Esophagus muscularis mucosa (tissue), 3 donors: Measurements from ENCODE around the gene CFAP57.

Experiments
- POLR2A ChIP-seq: fragments of 450-650 bp; IDR thresholded peaks from one replicate; pipeline ENCODE4 v1.6.1; 2017; ENCODE audit warnings: antibody characterized with exemption, moderate library complexity, mild to moderate bottlenecking, low read depth
- POLR2AphosphoS5 ChIP-seq, 2 donors: sonication (generic); formaldehyde crosslinking; IDR thresholded peaks; one replicate each; pipeline ENCODE4 v1.6.1; 2017; ENCODE audit warnings: antibody characterized with exemption in 2 of 2
- TF ChIP-seq, protein P1 (sequence below), 3 experiments: fragments of 200-600 bp in 2 of 3; fragments of 450-650 bp in 1 of 3; sonication (generic) in 2 of 3; IDR thresholded peaks; one replicate each; pipeline ENCODE4 v1.5.1; 2017 to 2019; ENCODE audit warnings: antibody characterized with exemption in 3 of 3, mild to moderate bottlenecking in 2 of 3, moderate library complexity in 1 of 3

DNA sequence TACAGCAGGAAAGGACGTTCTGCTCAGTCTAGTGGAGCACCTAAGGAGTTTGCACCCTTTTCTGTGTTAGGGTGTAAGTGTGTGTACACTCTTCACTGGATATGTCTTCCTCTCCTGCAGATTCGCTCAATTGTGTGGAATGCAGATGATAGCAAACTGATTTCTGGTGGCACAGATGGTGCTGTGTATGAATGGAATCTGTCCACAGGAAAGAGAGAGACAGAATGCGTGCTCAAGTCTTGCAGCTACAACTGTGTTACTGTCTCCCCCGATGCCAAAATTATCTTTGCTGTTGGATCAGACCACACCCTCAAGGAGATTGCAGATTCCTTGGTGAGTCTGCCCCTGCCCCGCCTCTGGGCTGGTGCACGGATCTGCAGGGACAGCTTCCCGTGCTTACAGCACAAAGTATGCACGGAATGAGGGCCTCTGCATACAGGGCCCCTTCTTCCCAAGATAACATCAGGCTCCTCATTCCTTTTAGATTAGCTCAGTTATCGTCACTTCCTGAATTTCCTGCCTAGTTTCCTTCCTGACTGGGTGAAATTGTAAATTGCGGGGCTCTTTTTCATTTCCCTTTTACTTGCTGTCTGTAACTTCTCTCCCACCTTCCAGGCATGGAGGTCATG lies 34.6 kb downstream of the CFAP57 start:
- TF ChIP-seq, protein P1, sequence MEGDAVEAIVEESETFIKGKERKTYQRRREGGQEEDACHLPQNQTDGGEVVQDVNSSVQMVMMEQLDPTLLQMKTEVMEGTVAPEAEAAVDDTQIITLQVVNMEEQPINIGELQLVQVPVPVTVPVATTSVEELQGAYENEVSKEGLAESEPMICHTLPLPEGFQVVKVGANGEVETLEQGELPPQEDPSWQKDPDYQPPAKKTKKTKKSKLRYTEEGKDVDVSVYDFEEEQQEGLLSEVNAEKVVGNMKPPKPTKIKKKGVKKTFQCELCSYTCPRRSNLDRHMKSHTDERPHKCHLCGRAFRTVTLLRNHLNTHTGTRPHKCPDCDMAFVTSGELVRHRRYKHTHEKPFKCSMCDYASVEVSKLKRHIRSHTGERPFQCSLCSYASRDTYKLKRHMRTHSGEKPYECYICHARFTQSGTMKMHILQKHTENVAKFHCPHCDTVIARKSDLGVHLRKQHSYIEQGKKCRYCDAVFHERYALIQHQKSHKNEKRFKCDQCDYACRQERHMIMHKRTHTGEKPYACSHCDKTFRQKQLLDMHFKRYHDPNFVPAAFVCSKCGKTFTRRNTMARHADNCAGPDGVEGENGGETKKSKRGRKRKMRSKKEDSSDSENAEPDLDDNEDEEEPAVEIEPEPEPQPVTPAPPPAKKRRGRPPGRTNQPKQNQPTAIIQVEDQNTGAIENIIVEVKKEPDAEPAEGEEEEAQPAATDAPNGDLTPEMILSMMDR (IDR thresholded peaks at IDR 0.05): no peak
- no peak for TF ChIP-seq POLR2A
- peak in 1 of 2 donors; percentile 33 for TF ChIP-seq POLR2AphosphoS5 (IDR thresholded peaks at IDR 0.05)
